Neural progenitor cell (in vitro differentiated cells): ENCODE measurements around the gene IL1RL1. TPM values are rescaled to one million over a fixed set of nuclear protein-coding genes. Genes with fewer than 3 reads are reported as not detected.

ENCODE experiments used
- DNase-seq: peaks from one replicate; pipeline ENCODE4 v3.0.0-alpha.2; 2016; ENCODE audit warnings: low spot score
- H2AFZ ChIP-seq: fragments of 200-600 bp; sonication (generic); replicated peaks from 2 replicates; pipeline ENCODE4 v1.6.1; 2016; ENCODE audit warnings: antibody characterized with exemption
- H3F3A ChIP-seq: fragments of 200-600 bp; sonication (generic); 2 replicates; pipeline ENCODE4 v1.6.1; 2016; ENCODE audit warnings: antibody characterized with exemption, low read depth
- H3K27ac ChIP-seq: fragments of 200-600 bp; sonication (generic); 2 replicates; pipeline ENCODE4 v1.5.1; 2016; ENCODE audit warnings: mild to moderate bottlenecking
- H3K27me3 ChIP-seq: fragments of 200-600 bp; sonication (generic); 2 replicates; pipeline ENCODE4 v1.6.1; 2016; ENCODE audit warnings: mild to moderate bottlenecking, moderate library complexity
- H3K36me3 ChIP-seq: fragments of 200-600 bp; sonication (generic); 2 replicates; pipeline ENCODE4 v1.5.1; 2016
- H3K4me1 ChIP-seq: fragments of 200-600 bp; sonication (generic); 2 replicates; pipeline ENCODE4 v1.6.1; 2016; ENCODE audit warnings: mixed run types
- H3K4me2 ChIP-seq: fragments of 200-600 bp; sonication (generic); 2 replicates; pipeline ENCODE4 v1.6.1; 2016
- H3K4me3 ChIP-seq: fragments of 200-600 bp; sonication (generic); 2 replicates; pipeline ENCODE4 v1.5.1; 2016
- H3K79me2 ChIP-seq: fragments of 200-600 bp; sonication (generic); 2 replicates; pipeline ENCODE4 v1.6.1; 2016; ENCODE audit warnings: low read depth
- H3K9ac ChIP-seq: fragments of 200-600 bp; sonication (generic); 2 replicates; pipeline ENCODE4 v1.6.1; 2016
- H3K9me3 ChIP-seq: fragments of 200-600 bp; sonication (generic); 2 replicates; pipeline ENCODE4 v1.5.1; 2016; ENCODE audit warnings: low read depth
- H4K20me1 ChIP-seq: fragments of 200-600 bp; sonication (generic); 2 replicates; pipeline ENCODE4 v1.6.1; 2016; ENCODE audit warnings: low read depth
- H3K27ac Mint-ChIP-seq: 3 replicates; pipeline ENCODE4 v1.8.0; 2021; ENCODE audit warnings: mixed read lengths
- H3K27me3 Mint-ChIP-seq: 2 replicates; pipeline ENCODE4 v1.8.0; 2022; ENCODE audit warnings: low read depth, mild to moderate bottlenecking, inconsistent platforms, moderate library complexity, mixed read lengths; ENCODE audit not compliant: insufficient read depth
- H3K36me3 Mint-ChIP-seq: 3 replicates; pipeline ENCODE4 v1.8.0; 2021; ENCODE audit warnings: mixed read lengths
- H3K4me1 Mint-ChIP-seq: 3 replicates; pipeline ENCODE4 v1.8.0; 2021; ENCODE audit warnings: mixed read lengths
- H3K4me3 Mint-ChIP-seq: 3 replicates; pipeline ENCODE4 v1.8.0; 2021; ENCODE audit warnings: mild to moderate bottlenecking, moderate library complexity, mixed read lengths
- H3K9me3 Mint-ChIP-seq: 3 replicates; pipeline ENCODE4 v1.8.0; 2020; ENCODE audit warnings: mixed read lengths
- CTCF ChIP-seq: fragments of 200-600 bp; sonication (generic); IDR thresholded peaks from 2 replicates; pipeline ENCODE4 v1.5.1; 2017; ENCODE audit warnings: antibody characterized with exemption, mild to moderate bottlenecking
- EZH2 ChIP-seq: fragments of 200-600 bp; sonication (generic); IDR thresholded peaks from 2 replicates; pipeline ENCODE4 v1.6.1; 2017; ENCODE audit warnings: antibody characterized with exemption, mild to moderate bottlenecking, moderate library complexity
- EZH2phosphoT487 ChIP-seq: fragments of 200-600 bp; sonication (generic); IDR thresholded peaks from 2 replicates; pipeline ENCODE4 v1.6.1; 2017; ENCODE audit warnings: antibody characterized with exemption
- total RNA-seq: library from RNA; depleted of rRNA; stranded (reverse); fragments of >200 nt; gene quantifications from 2 replicates; pipeline ENCODE4 v1.2.3, GENCODE V29; 2015; ENCODE audit warnings: low replicate concordance

Gene IL1RL1
- total RNA-seq, 1 donor from 2014 or later = not detected

GRCh38 chr2:102356741-102357140 is 45.4 kb downstream of the IL1RL1 start:
- no peaks in the 10 kb centered on the region for H3K36me3 Mint-ChIP-seq
- Histone ChIP-seq H3K27me3 (peaks cover 57% of the 10 kb centered on the region), H3K27ac (no peak overlapping the region), H3K9me3 (no peaks in the 10 kb centered on the region), H3K4me2 (no peak overlapping the region), H3K9ac (no peak overlapping the region), H3K36me3 (no peaks in the 10 kb centered on the region), H2AFZ (no peak overlapping the region), H3K4me1 (no peaks in the 10 kb centered on the region), H3K79me2 (no peaks in the 10 kb centered on the region), H4K20me1 (no peaks in the 10 kb centered on the region), H3K4me3 (no peak overlapping the region), H3F3A (peaks cover 16% of the 10 kb centered on the region)
- peaks cover 2% of the 10 kb centered on the region for H3K4me1 Mint-ChIP-seq
- H3K9me3 Mint-ChIP-seq = no peaks in the 10 kb centered on the region
- peaks cover 9% of the 10 kb centered on the region for H3K27me3 Mint-ChIP-seq
- no peak for TF ChIP-seq EZH2
- TF ChIP-seq EZH2phosphoT487 = no peak
- TF ChIP-seq CTCF = no peak
- DNase-seq = no peak
- no peak overlapping the region for H3K27ac Mint-ChIP-seq
- H3K4me3 Mint-ChIP-seq = peak overlapping the region; percentile 86

GRCh38 chr2:102357937-102358336 is 46.6 kb downstream of the IL1RL1 start:
- Histone ChIP-seq H3K4me2 (no peak overlapping the region), H3K9ac (no peak overlapping the region), H3K4me1 (no peaks in the 10 kb centered on the region), H4K20me1 (no peaks in the 10 kb centered on the region), H2AFZ (no peak overlapping the region), H3K4me3 (no peak overlapping the region), H3K9me3 (no peaks in the 10 kb centered on the region), H3K79me2 (no peaks in the 10 kb centered on the region), H3K27ac (no peak overlapping the region), H3K27me3 (peaks cover 57% of the 10 kb centered on the region), H3F3A (peaks cover 12% of the 10 kb centered on the region), H3K36me3 (no peaks in the 10 kb centered on the region)
- DNase-seq = no peak
- Mint-ChIP-seq H3K36me3 (no peaks in the 10 kb centered on the region), H3K9me3 (no peaks in the 10 kb centered on the region), H3K27me3 (peaks cover 9% of the 10 kb centered on the region), H3K27ac (no peak overlapping the region), H3K4me1 (peaks cover 2% of the 10 kb centered on the region), H3K4me3 (no peak overlapping the region)
- no peak for TF ChIP-seq CTCF
- no peak for TF ChIP-seq EZH2phosphoT487
- no peak for TF ChIP-seq EZH2

GRCh38 chr2:102358496-102358895 is 47.1 kb downstream of the IL1RL1 start:
- H3K4me1 Mint-ChIP-seq = peaks cover 2% of the 10 kb centered on the region
- H3K36me3 ChIP-seq = no peaks in the 10 kb centered on the region
- no peak overlapping the region for H3K9ac ChIP-seq
- H3K4me2 ChIP-seq = no peak overlapping the region
- H3K9me3 Mint-ChIP-seq = no peaks in the 10 kb centered on the region
- H2AFZ ChIP-seq = no peak overlapping the region
- H3K9me3 ChIP-seq = no peaks in the 10 kb centered on the region
- no peak for DNase-seq
- no peak overlapping the region for H3K4me3 ChIP-seq
- H3K4me1 ChIP-seq = no peaks in the 10 kb centered on the region
- no peaks in the 10 kb centered on the region for H3K79me2 ChIP-seq
- H3K36me3 Mint-ChIP-seq = no peaks in the 10 kb centered on the region
- no peaks in the 10 kb centered on the region for H4K20me1 ChIP-seq
- H3K27me3 ChIP-seq = peaks cover 52% of the 10 kb centered on the region
- no peak overlapping the region for H3K27ac ChIP-seq
- TF ChIP-seq EZH2 (no peak), EZH2phosphoT487 (no peak), CTCF (no peak)
- H3K27ac Mint-ChIP-seq = no peak overlapping the region
- H3F3A ChIP-seq = peaks cover 7% of the 10 kb centered on the region
- peaks cover 9% of the 10 kb centered on the region for H3K27me3 Mint-ChIP-seq
- no peak overlapping the region for H3K4me3 Mint-ChIP-seq
